ENCODE results near the gene CCNYL1.

GRCh38 chr2:207791579-207792243, 80.3 kb downstream of the CCNYL1 start:
- TF ChIP-seq POLR2AphosphoS5 (IDR thresholded peaks at IDR 0.05; ENCODE audit: borderline replicate concordance, low read depth, low read length) (no peak), EZH2 (IDR thresholded peaks at IDR 0.05) (no peak)
